Fibroblast of skin of back (primary cell): ENCODE results near the gene KRTAP5-10.
A peak's percentile ranks its signal among the peaks of the same experiment; 100 is the strongest.
"Not testable (repeated sequence)": the region's sequence is repeated elsewhere in the genome, so short reads cannot be mapped to it uniquely, and the experiment has no call there.

ENCODE experiments used
- DNase-seq: peaks from one replicate; pipeline ENCODE4 v3.0.0-alpha.2; 2013

Gene KRTAP5-10

GRCh38 chr11:71542879-71543777, 22.2 kb upstream of the KRTAP5-10 start:
- no peak for DNase-seq

DNA sequence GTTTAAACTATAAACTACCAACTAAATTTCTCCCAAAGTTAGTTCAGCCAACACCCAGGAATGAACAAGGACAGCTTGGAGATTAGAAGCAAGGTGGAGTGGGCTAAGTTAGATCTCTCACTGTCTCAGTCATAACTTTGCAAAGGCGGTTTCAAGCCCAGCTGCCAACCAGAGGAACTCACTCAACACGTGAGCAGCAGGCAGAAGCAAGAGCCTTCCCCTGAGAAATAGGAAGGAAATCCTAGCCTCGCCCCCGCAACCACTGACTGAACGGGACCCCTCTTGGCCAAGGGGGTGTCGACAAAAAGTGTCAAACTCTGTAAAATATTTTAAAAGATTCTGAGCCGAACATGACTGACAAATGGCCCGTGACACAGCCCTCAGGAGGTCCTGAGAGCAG, 21.5 kb upstream of the KRTAP5-10 start:
- no peak for DNase-seq

- no peak for DNase-seq
Observed at GRCh38 chr11:71544525-71545214, 20.7 kb upstream of the KRTAP5-10 start.

DNA sequence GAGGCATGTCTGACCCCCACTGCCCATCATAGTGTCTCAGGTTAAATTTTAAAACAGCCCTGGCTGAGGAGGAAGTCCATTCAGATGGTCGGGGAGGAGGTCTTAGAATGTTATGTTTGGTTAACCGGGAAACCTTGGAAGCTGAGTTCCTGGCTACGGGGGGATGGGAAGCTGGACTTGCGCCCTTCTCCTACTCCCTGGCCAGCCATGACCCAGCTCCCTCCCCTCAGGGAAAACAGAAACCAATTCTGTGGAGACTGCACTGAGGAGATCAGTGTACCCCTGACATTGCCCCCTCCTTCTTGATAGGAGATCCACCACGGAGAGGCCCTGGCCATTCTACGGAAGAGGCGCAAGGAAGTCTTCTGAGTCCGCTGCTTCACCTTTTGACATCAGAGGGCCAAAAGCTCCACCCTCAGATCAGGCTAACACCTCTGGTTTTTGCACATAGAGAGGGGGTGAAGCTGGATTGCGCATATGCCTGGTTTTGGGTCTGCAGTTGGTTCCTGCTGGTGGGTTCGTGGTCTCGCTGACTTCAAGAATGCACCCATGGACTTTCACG, 19.9 kb upstream of the KRTAP5-10 start:
- no peak for DNase-seq

DNA sequence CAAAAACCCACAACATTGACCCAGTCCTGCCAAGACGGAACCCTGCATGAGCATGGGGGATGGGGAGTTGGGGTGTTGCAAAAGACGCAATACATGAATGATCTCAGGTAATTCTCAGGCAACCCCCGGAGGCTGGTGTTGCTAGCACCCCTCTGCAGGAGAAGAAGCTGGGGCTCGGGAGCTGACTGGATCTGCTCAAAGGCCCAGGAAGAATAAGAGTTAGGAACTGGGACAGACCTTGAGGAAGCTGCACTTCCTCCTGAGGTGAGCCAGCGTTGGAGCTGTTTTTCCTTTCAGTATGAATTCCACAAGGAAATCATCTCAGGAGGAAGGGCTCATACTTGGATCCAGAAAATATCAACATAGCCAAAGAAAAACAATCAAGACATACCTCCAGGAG, 17.2 kb upstream of the KRTAP5-10 start, which contains the start of gene KRTAP5-9:
Gene KRTAP5-9, plus strand, starts transcription at position 301 of the 400 bp plus-strand sequence. CDS start 238 bp downstream, outside the sequence.
- no peak for DNase-seq

- DNase-seq: no peak
Observed at GRCh38 chr11:71548716-71549151, 16.6 kb upstream of the KRTAP5-10 start.

- DNase-seq: no peak
Observed at GRCh38 chr11:71551711-71552110, 13.7 kb upstream of the KRTAP5-10 start.

DNA sequence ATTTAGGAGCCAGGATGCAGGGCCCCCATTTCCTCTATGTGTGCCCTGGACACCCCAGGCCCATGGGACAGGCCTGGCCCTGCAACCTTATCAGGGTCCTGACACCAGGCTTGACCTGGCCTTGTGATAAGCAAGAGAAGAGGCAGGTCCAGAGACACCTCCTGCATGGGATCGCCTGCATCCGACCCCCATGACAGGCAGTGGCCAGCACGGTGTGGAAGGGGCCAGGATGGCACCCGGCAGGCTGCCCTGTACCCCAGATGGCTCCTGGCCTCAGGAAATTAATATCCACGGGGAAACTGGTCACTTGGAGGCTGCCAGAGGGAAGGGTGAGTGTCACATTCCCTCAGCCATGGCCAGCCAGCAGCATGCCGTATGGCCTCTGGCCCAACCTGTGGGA, 10.4 kb upstream of the KRTAP5-10 start:
- no peak for DNase-seq

DNA sequence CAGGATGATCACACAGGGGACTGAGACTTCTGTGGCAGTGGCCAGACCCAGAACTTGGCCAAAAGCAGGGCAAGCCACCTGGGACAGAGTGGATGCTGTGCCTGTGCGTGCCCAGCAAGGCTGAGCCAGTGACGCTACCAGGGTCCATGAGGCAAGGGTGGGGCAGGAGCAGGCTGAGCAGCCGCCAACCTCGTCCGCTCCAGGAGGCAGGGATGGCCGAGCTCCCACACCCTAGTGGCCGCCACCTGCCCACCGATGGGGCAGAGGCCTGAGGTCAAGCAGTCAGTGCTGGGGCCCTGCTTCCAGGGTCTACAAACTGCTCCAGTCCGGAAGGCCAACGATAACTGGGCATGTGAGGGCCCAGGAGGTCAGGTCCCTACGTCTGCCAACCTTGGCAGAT, 9.9 kb upstream of the KRTAP5-10 start:
- no peak for DNase-seq

DNA sequence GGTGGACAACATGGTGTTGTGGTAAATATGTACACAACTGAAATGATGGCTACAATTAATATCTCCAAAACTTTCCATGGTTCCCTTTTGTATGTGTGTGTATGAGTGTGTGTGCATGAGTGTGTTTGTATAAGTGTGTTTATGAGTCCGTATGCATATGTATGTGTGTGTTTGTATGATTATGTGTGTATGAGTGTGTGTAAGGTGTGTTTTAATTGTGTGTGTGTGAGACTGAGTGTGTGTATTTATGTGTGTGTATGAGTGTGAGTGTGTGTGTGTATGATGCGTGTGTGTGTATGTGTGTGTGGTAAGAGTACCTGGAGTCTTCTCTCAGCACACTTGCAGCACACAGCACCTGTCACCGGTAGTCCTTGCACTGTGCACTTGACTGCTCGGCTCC, 9.3 kb upstream of the KRTAP5-10 start:
- DNase-seq: no peak

GRCh38 chr11:71557257-71557656, 8.1 kb upstream of the KRTAP5-10 start:
- DNase-seq: no peak

- no peak for DNase-seq
Observed at GRCh38 chr11:71558996-71559395, 6.4 kb upstream of the KRTAP5-10 start.

DNA sequence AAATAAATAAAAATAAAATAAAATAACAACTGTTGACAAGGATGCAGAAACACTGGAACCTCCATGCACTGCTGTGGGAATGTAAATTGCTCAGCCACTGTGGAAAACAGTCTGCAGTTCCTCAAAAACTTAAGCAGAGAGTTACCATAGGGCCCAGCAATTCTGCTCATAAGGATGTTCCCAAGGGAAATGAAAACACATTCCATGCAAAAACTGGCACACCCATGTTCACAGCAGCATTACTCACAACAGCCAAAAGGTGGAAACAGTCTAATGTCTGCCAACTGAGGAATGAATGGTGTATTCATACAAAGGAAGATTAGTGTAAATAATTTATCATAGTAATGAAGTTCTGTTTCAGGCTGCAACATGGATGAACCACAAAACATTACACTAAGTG, 3.2 kb upstream of the KRTAP5-10 start:
- DNase-seq: peak; percentile 20

- DNase-seq: peak; percentile 32
Observed at GRCh38 chr11:71563406-71563805, 2.0 kb upstream of the KRTAP5-10 start.

GRCh38 chr11:71564430-71564829, 933 bp upstream of the KRTAP5-10 start:
- no peak for DNase-seq

DNA sequence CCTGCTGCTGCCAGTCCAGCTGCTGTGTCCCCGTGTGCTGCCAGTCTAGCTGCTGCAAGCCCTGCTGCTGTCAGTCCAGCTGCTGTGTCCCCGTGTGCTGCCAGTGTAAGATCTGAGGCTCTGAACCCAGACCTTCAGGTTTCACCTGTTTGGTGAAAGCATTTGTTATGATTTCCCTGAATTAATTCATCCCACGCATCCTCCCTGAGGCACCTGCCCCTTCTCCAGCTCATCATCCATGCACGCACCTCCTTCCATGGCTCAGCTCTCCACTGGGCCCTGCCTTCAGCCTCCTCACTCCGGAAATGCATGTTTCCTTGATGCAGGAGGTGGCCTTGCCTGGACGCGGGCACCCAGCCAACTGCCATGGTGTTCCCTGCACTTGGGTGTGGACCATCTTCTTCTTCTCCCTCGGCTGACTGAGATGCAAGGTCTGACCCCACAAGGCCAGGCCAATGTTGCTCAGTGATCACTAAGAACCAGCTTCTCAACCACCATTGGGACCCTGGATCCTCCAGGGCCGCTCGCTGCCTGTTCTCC, 788 bp downstream of the KRTAP5-10 start:
- no peak for DNase-seq

GRCh38 chr11:71566626-71567599, 1.6 kb downstream of the KRTAP5-10 start:
- not testable (repeated sequence) for DNase-seq

- not testable (repeated sequence) for DNase-seq
Observed at GRCh38 chr11:71567633-71568032, 2.3 kb downstream of the KRTAP5-10 start.

DNA sequence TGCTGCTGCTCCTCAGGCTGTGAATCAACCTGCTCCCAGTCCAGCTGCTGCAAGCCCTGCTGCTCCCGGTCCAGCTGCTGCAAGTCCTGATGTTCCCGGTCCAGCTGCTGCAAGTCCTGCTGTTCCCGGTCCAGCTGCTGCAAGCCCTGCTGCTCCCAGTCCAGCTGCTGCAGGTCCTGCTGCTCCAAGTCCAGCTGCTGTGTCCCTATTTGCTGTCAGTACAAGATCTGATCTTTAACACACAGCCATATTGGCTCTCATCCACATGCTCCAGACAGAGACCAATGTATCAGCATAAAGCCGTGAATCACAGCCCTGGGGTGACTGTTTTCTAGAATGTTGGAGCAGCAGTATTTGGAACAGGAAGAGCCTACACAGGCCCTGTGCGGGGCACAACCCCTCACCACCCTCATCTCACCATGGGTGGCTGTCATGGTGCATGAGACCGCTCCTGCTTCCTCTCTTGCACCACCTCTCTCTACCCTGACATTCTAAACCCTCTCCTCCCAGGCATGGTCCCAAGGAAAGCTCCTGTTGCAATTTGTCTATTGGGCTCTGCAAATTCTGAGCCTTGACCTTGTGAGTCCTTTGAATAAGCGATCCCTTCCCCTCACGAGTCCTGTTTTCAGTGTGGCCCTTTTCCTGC, 3.5 kb downstream of the KRTAP5-10 start:
- DNase-seq: no peak

DNA sequence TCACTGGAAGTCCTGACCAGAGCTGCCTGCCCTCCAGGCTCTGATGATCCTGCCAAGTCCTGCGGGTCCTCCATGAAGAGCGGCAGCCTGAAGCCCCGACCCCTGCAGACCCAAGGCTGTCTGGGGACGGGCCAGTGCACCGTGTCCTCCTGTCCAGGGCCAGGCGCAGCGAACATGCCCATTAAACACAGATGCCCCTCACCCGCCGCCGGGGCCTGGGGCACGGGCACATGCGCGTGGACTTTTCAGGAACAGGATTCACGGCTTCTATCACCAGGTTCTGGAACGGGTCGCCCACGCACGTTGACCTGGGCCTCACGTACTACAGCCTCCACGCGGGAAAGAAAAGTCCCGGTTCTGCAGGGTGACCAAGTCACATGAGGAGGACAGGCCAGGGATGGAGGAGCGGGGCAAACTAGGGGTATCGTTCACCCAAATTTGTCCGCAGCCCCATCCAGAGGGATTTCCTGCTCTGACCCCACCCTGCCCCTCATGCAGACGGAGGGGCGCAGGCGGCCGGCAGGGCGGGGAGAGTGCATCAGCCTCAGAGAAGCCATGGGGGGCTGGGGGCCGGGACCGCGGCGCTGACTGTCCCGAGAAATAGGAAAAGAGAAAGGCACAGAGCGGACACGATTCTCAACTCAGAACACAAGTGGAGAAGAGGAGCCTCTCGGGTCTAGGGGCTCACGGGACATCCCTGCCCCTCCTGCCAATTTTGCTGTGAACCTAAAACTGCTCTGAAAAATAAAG, 5.9 kb downstream of the KRTAP5-10 start:
- DNase-seq: not testable (repeated sequence)

DNA sequence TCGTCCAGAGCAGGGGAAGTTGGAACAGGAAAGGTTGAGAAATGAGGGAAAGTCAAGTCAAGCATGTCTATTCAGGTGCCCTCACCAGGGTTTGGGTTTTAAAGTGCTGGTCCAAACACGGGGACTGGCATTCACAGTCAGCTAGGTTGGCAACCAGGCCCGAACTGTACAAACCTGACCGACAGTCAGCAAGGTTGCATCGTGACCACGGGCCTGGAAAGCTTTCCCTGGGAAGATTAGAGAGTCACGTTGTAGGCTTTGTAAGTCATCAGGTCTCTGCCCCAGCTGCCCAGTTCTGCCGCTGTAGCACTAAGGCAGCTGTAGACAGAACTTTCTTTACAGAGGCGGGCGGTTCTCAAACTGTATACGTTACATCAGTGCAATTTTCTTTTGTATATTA, 7.4 kb downstream of the KRTAP5-10 start:
- DNase-seq: no peak
